SK-N-SH (cell line): ENCODE data around the gene KRTAP1-3. TPM values are rescaled to one million over a fixed set of nuclear protein-coding genes. Genes with fewer than 3 reads are reported as not detected.

Experiments
- CTCF ChIA-PET: fragments of 300-600, 350-600 bp; formaldehyde crosslinking; extraction: SDS; loops from one replicate; lab custom pipeline; 2021; lab: Yijun Ruan, JAX
- POLR2A ChIA-PET: fragments of 350-600 bp; sonication (Branson Sonifier 250); formaldehyde crosslinking; extraction: SDS; loops from one replicate; lab custom pipeline; 2020; ENCODE audit warnings: antibody characterized with exemption, inconsistent platforms; lab: Yijun Ruan, JAX
- DNase-seq: peaks from one replicate; pipeline ENCODE4 v3.0.0; 2012
- H2AFZ ChIP-seq: fragments of 200-600 bp; sonication (generic); 2 replicates; pipeline ENCODE4 v1.8.1; 2016; ENCODE audit warnings: antibody characterized with exemption, mild to moderate bottlenecking, low read depth
- H3F3A ChIP-seq: fragments of 200-600 bp; sonication (generic); replicated peaks from 2 replicates; pipeline ENCODE3; 2016; ENCODE audit warnings: antibody characterized with exemption, mild to moderate bottlenecking; ENCODE audit not compliant: insufficient read depth
- H3K27ac ChIP-seq, 2 experiments: fragments of 200-500 bp in 1 of 2; fragments of 200-600 bp in 1 of 2; sonication (Bioruptor generic) in 1 of 2; sonication (generic), shearing (Covaris generic) in 1 of 2; 2 replicates each; pipeline versions ENCODE4 v1.5.1 to v1.6.1; 2014 to 2016; ENCODE audit warnings: low read depth in 2 of 2, inconsistent platforms in 1 of 2, low read length in 1 of 2, mild to moderate bottlenecking in 1 of 2, mixed read lengths in 1 of 2
- H3K27me3 ChIP-seq: fragments of 200-600 bp; sonication (generic), shearing (Covaris generic); 2 replicates; pipeline ENCODE4 v1.6.1; 2016; ENCODE audit warnings: mixed run types; ENCODE audit not compliant: insufficient read depth
- H3K36me3 ChIP-seq, 2 experiments: fragments of 200-500 bp in 1 of 2; fragments of 200-600 bp in 1 of 2; sonication (Bioruptor generic) in 1 of 2; sonication (generic) in 1 of 2; replicated peaks in 1 of 2; 2 replicates each; pipeline versions ENCODE3 to v1.5.1; 2014 to 2016; ENCODE audit warnings: low read length in 1 of 2, mild to moderate bottlenecking in 1 of 2; ENCODE audit not compliant: insufficient read depth in 2 of 2, control insufficient read depth in 1 of 2
- H3K4me1 ChIP-seq, 2 experiments: fragments of 200-500 bp in 1 of 2; fragments of 200-600 bp in 1 of 2; sonication (Bioruptor generic) in 1 of 2; sonication (generic), shearing (Covaris generic) in 1 of 2; 2 replicates each; pipeline versions ENCODE4 v1.5.1 to v1.6.1; 2014 to 2016; ENCODE audit warnings: low read depth in 1 of 2, low read length in 1 of 2, mixed run types in 1 of 2; ENCODE audit not compliant: insufficient read depth in 2 of 2, control insufficient read depth in 1 of 2
- H3K4me2 ChIP-seq: fragments of 200-600 bp; sonication (generic), shearing (Covaris generic); 2 replicates; pipeline ENCODE4 v1.6.1; 2017; ENCODE audit warnings: mixed run types
- H3K4me3 ChIP-seq, 2 experiments: fragments of 200-500 bp in 1 of 2; fragments of 200-600 bp in 1 of 2; sonication (Bioruptor generic) in 1 of 2; sonication (generic), shearing (Covaris generic) in 1 of 2; 2 replicates each; pipeline versions ENCODE4 v1.5.1 to v1.8.1; 2014 to 2016; ENCODE audit warnings: low read depth in 2 of 2, inconsistent platforms in 1 of 2, low read length in 1 of 2, mild to moderate bottlenecking in 1 of 2, mixed read lengths in 1 of 2, moderate library complexity in 1 of 2
- H3K79me2 ChIP-seq: fragments of 200-600 bp; sonication (generic); 2 replicates; pipeline ENCODE4 v1.8.1; 2017; ENCODE audit warnings: mild to moderate bottlenecking; ENCODE audit not compliant: insufficient read depth
- H3K9ac ChIP-seq: fragments of 200-600 bp; sonication (generic); 2 replicates; pipeline ENCODE4 v1.6.1; 2017; ENCODE audit warnings: mixed run types
- H3K9me2 ChIP-seq: fragments of 200-600 bp; sonication (generic); 2 replicates; pipeline ENCODE4 v1.6.1; 2017; ENCODE audit warnings: mixed run types
- H3K9me3 ChIP-seq: fragments of 200-600 bp; sonication (generic); 2 replicates; pipeline ENCODE4 v1.6.1; 2017; ENCODE audit warnings: mixed run types, mild to moderate bottlenecking, moderate library complexity
- H4K20me1 ChIP-seq: fragments of 200-600 bp; sonication (generic); 2 replicates; pipeline ENCODE4 v1.6.1; 2017; ENCODE audit warnings: mild to moderate bottlenecking, mixed run types; ENCODE audit not compliant: insufficient read depth
- CHD2 ChIP-seq: fragments of 150-350 bp; IDR thresholded peaks from 2 replicates; pipeline ENCODE4 v1.6.1; 2018; ENCODE audit warnings: low read length; ENCODE audit not compliant: partially characterized antibody
- ELF1 ChIP-seq: IDR thresholded peaks from 2 replicates; pipeline ENCODE4 v1.4.0; 2012
- GABPA ChIP-seq: IDR thresholded peaks from 2 replicates; pipeline ENCODE4 v1.4.0; 2012; ENCODE audit warnings: low read depth, mild to moderate bottlenecking
- GATA2 ChIP-seq: sonication (generic); formaldehyde crosslinking; IDR thresholded peaks from 2 replicates; pipeline ENCODE4 v1.5.0; 2020; ENCODE audit warnings: mild to moderate bottlenecking, missing genetic modification reagents
- MXI1 ChIP-seq: IDR thresholded peaks from 2 replicates; pipeline ENCODE4 v1.6.1; 2012; ENCODE audit warnings: mild to moderate bottlenecking, low read depth, low read length, improper control_type of control experiment
- NFIC ChIP-seq: IDR thresholded peaks from 2 replicates; pipeline ENCODE4 v1.4.0; 2012; ENCODE audit warnings: borderline replicate concordance
- POLR2AphosphoS5 ChIP-seq: IDR thresholded peaks from 2 replicates; pipeline ENCODE4 v1.6.1; 2012; ENCODE audit warnings: low read depth, low read length
- RCOR1 ChIP-seq: fragments of 150-350 bp; IDR thresholded peaks from 2 replicates; pipeline ENCODE4 v1.6.1; 2017; ENCODE audit warnings: antibody characterized with exemption, low read length
- RFX5 ChIP-seq: IDR thresholded peaks from 2 replicates; pipeline ENCODE4 v1.6.1; 2012; ENCODE audit warnings: mild to moderate bottlenecking, improper control_type of control experiment, low read length
- SIN3A ChIP-seq: IDR thresholded peaks from 2 replicates; pipeline ENCODE4 v1.6.1; 2012; ENCODE audit warnings: low read depth, mild to moderate bottlenecking, low read length, moderate library complexity, borderline replicate concordance
- SMC3 ChIP-seq: IDR thresholded peaks from 2 replicates; pipeline ENCODE4 v1.6.1; 2012; ENCODE audit warnings: low read depth, low read length, improper control_type of control experiment
- WGBS: methylation state at CpG from one replicate; pipeline ENCODE4 v1.1.6; 2017; ENCODE audit warnings: low lambda C conversion rate; 5-methylcytosine and 5-hydroxymethylcytosine counted together
- polyA plus RNA-seq, 3 experiments: library from polyadenylated mRNA; depleted of rRNA; stranded (reverse); fragments of >200 nt; gene quantifications; 2 replicates each; pipeline ENCODE4 v1.2.3, GENCODE V29; 2012
- TF ChIP-seq, protein P1 (sequence below): fragments of 200-600 bp; sonication (generic); IDR thresholded peaks from 2 replicates; pipeline ENCODE4 v1.6.1; 2017; ENCODE audit warnings: antibody characterized with exemption, mild to moderate bottlenecking, moderate library complexity
- TF ChIP-seq, protein P2 (sequence below): fragments of 150-350 bp; IDR thresholded peaks from 2 replicates; pipeline ENCODE4 v1.6.1; 2016; ENCODE audit warnings: mild to moderate bottlenecking, low read depth, low read length
- TF ChIP-seq, protein P3 (sequence below): fragments of 150-350 bp; IDR thresholded peaks from 2 replicates; pipeline ENCODE4 v1.6.1; 2017; ENCODE audit warnings: antibody characterized with exemption, low read length, low read depth, borderline replicate concordance
- TF ChIP-seq, protein P4 (sequence below): IDR thresholded peaks from 2 replicates; pipeline ENCODE4 v1.6.1; 2012; ENCODE audit warnings: mild to moderate bottlenecking, low read depth, low read length, moderate library complexity

The KRTAP1-3 gene
- polyA plus RNA-seq, 1 of the 3 experiments (the other 2 are of a cell fraction), result not detected

DNA sequence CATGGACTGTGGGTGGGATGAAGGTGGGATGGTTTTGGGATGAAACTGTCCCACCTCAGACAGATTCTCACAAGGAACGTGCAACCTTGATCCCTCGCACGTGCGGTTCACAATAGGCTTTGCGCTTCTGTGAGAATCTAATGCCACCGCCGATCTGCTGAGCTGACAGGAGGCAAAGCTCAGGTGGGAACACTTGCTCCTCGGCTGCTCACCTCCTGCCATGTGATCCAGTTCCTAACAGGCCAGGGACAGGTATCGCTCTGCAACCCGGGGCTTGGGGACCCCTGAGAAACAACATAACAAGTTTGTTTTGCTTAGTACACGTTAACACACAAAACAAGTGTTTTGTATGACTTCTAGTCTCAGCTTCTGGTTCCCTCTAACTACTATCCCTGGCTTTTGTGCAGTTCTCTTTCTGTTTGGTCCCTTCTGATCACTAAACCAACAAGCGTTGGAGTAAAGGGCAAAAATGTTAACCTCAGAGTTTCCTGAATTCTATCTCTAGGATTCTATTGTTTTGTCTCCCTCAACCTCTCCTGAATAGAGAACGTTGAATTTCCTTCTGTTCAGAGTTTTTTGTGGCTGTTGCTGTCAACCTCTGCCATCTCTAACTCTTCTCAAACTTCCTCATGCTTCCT, 18.0 kb downstream of the KRTAP1-3 start:
- Histone ChIP-seq H3K4me1 (no peaks in the 10 kb centered on the region), H2AFZ (no peak overlapping the region), H4K20me1 (no peaks in the 10 kb centered on the region), H3K4me3 (no peak overlapping the region), H3K27ac (no peak overlapping the region), H3K27me3 (peaks cover 31% of the 10 kb centered on the region; the same call in 1 of the 2 replicates), H3K9ac (no peak overlapping the region), H3K79me2 (no peaks in the 10 kb centered on the region), H3K9me2 (no peaks in the 10 kb centered on the region), H3K4me2 (no peak overlapping the region), H3F3A (no peaks in the 10 kb centered on the region)
- ChIA-PET POLR2A (no interaction called here), CTCF (interaction anchor here (0.7 to 0.8 kb wide), 2 partner anchors 9 to 32 kb away, joined by 3 read pairs; no protein-coding TSS in a partner anchor)
- DNase-seq, result no peak
- WGBS, result 23% methylated on average over 12 of the region's 13 CpGs
- no peak for TF ChIP-seq SIN3A
- no peak for TF ChIP-seq GATA2 (CRISPR knock-in tag)
- TF ChIP-seq, protein P1, sequence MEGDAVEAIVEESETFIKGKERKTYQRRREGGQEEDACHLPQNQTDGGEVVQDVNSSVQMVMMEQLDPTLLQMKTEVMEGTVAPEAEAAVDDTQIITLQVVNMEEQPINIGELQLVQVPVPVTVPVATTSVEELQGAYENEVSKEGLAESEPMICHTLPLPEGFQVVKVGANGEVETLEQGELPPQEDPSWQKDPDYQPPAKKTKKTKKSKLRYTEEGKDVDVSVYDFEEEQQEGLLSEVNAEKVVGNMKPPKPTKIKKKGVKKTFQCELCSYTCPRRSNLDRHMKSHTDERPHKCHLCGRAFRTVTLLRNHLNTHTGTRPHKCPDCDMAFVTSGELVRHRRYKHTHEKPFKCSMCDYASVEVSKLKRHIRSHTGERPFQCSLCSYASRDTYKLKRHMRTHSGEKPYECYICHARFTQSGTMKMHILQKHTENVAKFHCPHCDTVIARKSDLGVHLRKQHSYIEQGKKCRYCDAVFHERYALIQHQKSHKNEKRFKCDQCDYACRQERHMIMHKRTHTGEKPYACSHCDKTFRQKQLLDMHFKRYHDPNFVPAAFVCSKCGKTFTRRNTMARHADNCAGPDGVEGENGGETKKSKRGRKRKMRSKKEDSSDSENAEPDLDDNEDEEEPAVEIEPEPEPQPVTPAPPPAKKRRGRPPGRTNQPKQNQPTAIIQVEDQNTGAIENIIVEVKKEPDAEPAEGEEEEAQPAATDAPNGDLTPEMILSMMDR, result no peak
- TF ChIP-seq, protein P2, sequence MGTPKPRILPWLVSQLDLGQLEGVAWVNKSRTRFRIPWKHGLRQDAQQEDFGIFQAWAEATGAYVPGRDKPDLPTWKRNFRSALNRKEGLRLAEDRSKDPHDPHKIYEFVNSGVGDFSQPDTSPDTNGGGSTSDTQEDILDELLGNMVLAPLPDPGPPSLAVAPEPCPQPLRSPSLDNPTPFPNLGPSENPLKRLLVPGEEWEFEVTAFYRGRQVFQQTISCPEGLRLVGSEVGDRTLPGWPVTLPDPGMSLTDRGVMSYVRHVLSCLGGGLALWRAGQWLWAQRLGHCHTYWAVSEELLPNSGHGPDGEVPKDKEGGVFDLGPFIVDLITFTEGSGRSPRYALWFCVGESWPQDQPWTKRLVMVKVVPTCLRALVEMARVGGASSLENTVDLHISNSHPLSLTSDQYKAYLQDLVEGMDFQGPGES, result no peak
- no peak for TF ChIP-seq MXI1
- no peak for TF ChIP-seq POLR2AphosphoS5
- TF ChIP-seq, protein P3, sequence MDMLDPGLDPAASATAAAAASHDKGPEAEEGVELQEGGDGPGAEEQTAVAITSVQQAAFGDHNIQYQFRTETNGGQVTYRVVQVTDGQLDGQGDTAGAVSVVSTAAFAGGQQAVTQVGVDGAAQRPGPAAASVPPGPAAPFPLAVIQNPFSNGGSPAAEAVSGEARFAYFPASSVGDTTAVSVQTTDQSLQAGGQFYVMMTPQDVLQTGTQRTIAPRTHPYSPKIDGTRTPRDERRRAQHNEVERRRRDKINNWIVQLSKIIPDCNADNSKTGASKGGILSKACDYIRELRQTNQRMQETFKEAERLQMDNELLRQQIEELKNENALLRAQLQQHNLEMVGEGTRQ, result no peak
- TF ChIP-seq RCOR1, result no peak
- TF ChIP-seq RFX5, result no peak
- no peak for TF ChIP-seq CHD2
- TF ChIP-seq, all 33 proteins: peak for 0
- H3K9me3 ChIP-seq, result no peaks in the 10 kb centered on the region
- H3K36me3 ChIP-seq, result no peaks in the 10 kb centered on the region

DNA sequence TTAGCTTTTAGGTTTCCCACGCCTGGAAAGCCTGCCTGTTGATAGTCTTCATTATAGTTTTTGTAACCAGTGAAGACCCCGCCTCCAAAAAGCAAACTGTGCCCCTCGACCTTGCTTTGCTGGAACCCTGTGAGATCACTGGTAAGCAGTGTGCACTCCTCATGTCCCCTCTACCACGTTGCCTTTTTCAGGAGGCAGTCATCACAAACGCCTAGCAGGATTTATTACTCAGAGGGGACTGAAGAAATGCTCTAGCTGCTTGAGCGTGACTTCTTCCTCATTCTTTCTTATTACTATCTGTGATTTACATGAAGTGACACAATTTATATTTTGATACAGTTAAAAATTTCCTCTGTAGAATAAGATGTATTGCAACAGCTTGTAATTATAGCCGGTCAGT, 19.2 kb downstream of the KRTAP1-3 start:
- no peak for DNase-seq
- 14% methylated on average over 7 of the region's 7 CpGs for WGBS
- Histone ChIP-seq H2AFZ (no peak overlapping the region), H3K36me3 (no peaks in the 10 kb centered on the region), H3K27me3 (peaks cover 36% of the 10 kb centered on the region; the same call in 1 of the 2 replicates), H3K9me3 (no peaks in the 10 kb centered on the region), H3K27ac (no peak overlapping the region), H3K9me2 (no peaks in the 10 kb centered on the region), H3K9ac (no peak overlapping the region), H3K4me3 (no peak overlapping the region), H3K79me2 (no peaks in the 10 kb centered on the region), H3K4me2 (no peak overlapping the region), H3F3A (no peaks in the 10 kb centered on the region), H4K20me1 (no peaks in the 10 kb centered on the region), H3K4me1 (no peaks in the 10 kb centered on the region)
- TF ChIP-seq GABPA (no peak), RFX5 (no peak), SMC3 (no peak), NFIC (no peak), MXI1 (no peak), ELF1 (no peak)
- TF ChIP-seq, protein P2, result no peak
- TF ChIP-seq, protein P4, sequence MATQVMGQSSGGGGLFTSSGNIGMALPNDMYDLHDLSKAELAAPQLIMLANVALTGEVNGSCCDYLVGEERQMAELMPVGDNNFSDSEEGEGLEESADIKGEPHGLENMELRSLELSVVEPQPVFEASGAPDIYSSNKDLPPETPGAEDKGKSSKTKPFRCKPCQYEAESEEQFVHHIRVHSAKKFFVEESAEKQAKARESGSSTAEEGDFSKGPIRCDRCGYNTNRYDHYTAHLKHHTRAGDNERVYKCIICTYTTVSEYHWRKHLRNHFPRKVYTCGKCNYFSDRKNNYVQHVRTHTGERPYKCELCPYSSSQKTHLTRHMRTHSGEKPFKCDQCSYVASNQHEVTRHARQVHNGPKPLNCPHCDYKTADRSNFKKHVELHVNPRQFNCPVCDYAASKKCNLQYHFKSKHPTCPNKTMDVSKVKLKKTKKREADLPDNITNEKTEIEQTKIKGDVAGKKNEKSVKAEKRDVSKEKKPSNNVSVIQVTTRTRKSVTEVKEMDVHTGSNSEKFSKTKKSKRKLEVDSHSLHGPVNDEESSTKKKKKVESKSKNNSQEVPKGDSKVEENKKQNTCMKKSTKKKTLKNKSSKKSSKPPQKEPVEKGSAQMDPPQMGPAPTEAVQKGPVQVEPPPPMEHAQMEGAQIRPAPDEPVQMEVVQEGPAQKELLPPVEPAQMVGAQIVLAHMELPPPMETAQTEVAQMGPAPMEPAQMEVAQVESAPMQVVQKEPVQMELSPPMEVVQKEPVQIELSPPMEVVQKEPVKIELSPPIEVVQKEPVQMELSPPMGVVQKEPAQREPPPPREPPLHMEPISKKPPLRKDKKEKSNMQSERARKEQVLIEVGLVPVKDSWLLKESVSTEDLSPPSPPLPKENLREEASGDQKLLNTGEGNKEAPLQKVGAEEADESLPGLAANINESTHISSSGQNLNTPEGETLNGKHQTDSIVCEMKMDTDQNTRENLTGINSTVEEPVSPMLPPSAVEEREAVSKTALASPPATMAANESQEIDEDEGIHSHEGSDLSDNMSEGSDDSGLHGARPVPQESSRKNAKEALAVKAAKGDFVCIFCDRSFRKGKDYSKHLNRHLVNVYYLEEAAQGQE, result no peak
- CTCF ChIA-PET, result interaction anchor here (0.6 kb wide), 1 partner anchor 58 kb away, joined by 3 read pairs; no protein-coding TSS in a partner anchor
- POLR2A ChIA-PET, result no interaction called here
